Gastrocnemius medialis (tissue), 4 donors: ENCODE measurements around the gene OR2W1. TPM values are rescaled to one million over a fixed set of nuclear protein-coding genes. Genes with fewer than 3 reads are reported as not detected.

ENCODE experiments used
- ATAC-seq, 2 donors: fragments of 150-250 bp; one replicate each; pipeline ENCODE4 v1.9.1; 2016
- DNase-seq, 2 donors: peaks; one replicate each; pipeline ENCODE4 v3.0.0-alpha.2; 2019
- H3K27ac ChIP-seq, 4 donors: fragments of 200-600 bp; sonication (generic); 1 replicate in 1 of 4; 2 replicates in 3 of 4; pipeline ENCODE4 v1.5.1; 2016 to 2018; ENCODE audit warnings: mild to moderate bottlenecking in 2 of 4, moderate library complexity in 1 of 4
- H3K27me3 ChIP-seq, 3 donors: fragments of 200-600 bp; sonication (generic) in 2 of 3; 1 replicate in 1 of 3; 2 replicates in 2 of 3; pipeline versions ENCODE4 v1.5.1 to v1.6.0; 2016 to 2019; ENCODE audit warnings: mild to moderate bottlenecking in 1 of 3, moderate library complexity in 1 of 3
- H3K36me3 ChIP-seq, 2 donors: fragments of 200-600 bp; sonication (generic) in 1 of 2; one replicate each; pipeline ENCODE4 v1.5.1; 2017 to 2018
- H3K4me1 ChIP-seq, 2 donors: fragments of 200-600 bp; sonication (generic) in 1 of 2; one replicate each; pipeline ENCODE4 v1.5.1; 2016 to 2017; ENCODE audit warnings: mild to moderate bottlenecking in 2 of 2
- H3K4me3 ChIP-seq, 4 donors: fragments of 200-600 bp; sonication (generic) in 3 of 4; 1 replicate in 1 of 4; 2 replicates in 3 of 4; pipeline ENCODE4 v1.5.1; 2016 to 2019; ENCODE audit warnings: mild to moderate bottlenecking in 2 of 4
- H3K9me3 ChIP-seq, 3 donors: fragments of 200-600 bp; sonication (generic) in 2 of 3; 1 replicate in 1 of 3; 2 replicates in 2 of 3; pipeline ENCODE4 v1.5.1; 2016 to 2019
- CTCF ChIP-seq, 5 experiments: fragments of 450-650 bp in 3 of 5; fragments of 200-600 bp in 2 of 5; sonication (generic) in 2 of 5; IDR thresholded peaks in 4 of 5; conservative IDR thresholded peaks in 1 of 5; 1 replicate in 4 of 5; 2 replicates in 1 of 5; pipeline ENCODE4 v1.5.1; 2016 to 2019; ENCODE audit warnings: antibody characterized with exemption in 5 of 5, mild to moderate bottlenecking in 3 of 5, moderate library complexity in 3 of 5
- POLR2A ChIP-seq, 2 donors: fragments of 450-650 bp; IDR thresholded peaks; one replicate each; pipeline ENCODE4 v1.6.1; 2017; ENCODE audit warnings: antibody characterized with exemption in 2 of 2, mild to moderate bottlenecking in 2 of 2, moderate library complexity in 2 of 2
- in situ Hi-C, 4 donors: fragments of 200-750 bp; cut with MboI; loops; one replicate each; pipeline versions ENCODE4 v1.15.0 to v1.8.0; 2017; ENCODE audit warnings: low sequenced_read_pairs in 4 of 4
- intact Hi-C: fragments of 100-400 bp; cut with DNase I; formaldehyde crosslinking; loops from one replicate; pipeline ENCODE4 v1.15.1; 2023; ENCODE audit warnings: low total_unique reads
- total RNA-seq, 4 donors: library from RNA; depleted of rRNA; stranded (reverse); fragments of >200 nt; gene quantifications; one replicate each; pipeline versions ENCODE4 v1.1.0 to v1.2.3, GENCODE V29; 2016

OR2W1 gene
- total RNA-seq, 4 donors from 2014 or later, result not detected

- ATAC-seq (no peak), DNase-seq (no peak)
- Histone ChIP-seq H3K4me1 (no peaks in the 10 kb centered on the region), H3K9me3 (no peaks in the 10 kb centered on the region), H3K27ac (no peak overlapping the region), H3K36me3 (no peaks in the 10 kb centered on the region), H3K4me3 (no peak overlapping the region), H3K27me3 (peaks cover 0 to 8% (median 3%) of the 10 kb centered on the region in 3 donors)
- in situ Hi-C loops (no loop called here), intact Hi-C loops (no loop called here)
- TF ChIP-seq CTCF (IDR thresholded peaks at IDR 0.05 in 4 of 5, conservative IDR thresholded peaks at IDR 0.05 in 1 of 5) (no peak), POLR2A (IDR thresholded peaks at IDR 0.05) (no peak)
Measured at GRCh38 chr6:28995093-28995650, 49.8 kb downstream of the OR2W1 start.

Other genes starting within 250 kb of the OR2W1 start
- gene TRIM27, start 121.2 kb downstream of the OR2W1 start, total RNA-seq, result 10 to 100 TPM; 33.6 to 45.1 (median 36.1) TPM
- gene ZNF311, start 39.9 kb downstream of the OR2W1 start, total RNA-seq, result under 1 TPM in 1 of 4 donors, not detected in 3; 0.11 TPM
- gene OR2B3, start 42.1 kb upstream of the OR2W1 start, total RNA-seq, result not detected
- gene OR2J1, start 54.3 kb upstream of the OR2W1 start, total RNA-seq, result not detected
- not detected for gene OR2J3, start 62.9 kb upstream of the OR2W1 start, total RNA-seq
- not detected for gene OR2J2, start 125.7 kb upstream of the OR2W1 start, total RNA-seq